DOHH2 (cell line): ENCODE data around the gene TWIST1.

Source experiments
- CTCF ChIP-seq: fragments of 200-600 bp; sonication (generic); IDR thresholded peaks from one replicate; pipeline ENCODE4 v1.5.1; 2014; ENCODE audit warnings: antibody characterized with exemption, mild to moderate bottlenecking, low read depth, low read length; ENCODE audit not compliant: poor library complexity, severe bottlenecking
- EZH2phosphoT487 ChIP-seq: fragments of 200-600 bp; sonication (generic); IDR thresholded peaks from 2 replicates; pipeline ENCODE4 v1.6.1; 2017; ENCODE audit warnings: borderline replicate concordance, mild to moderate bottlenecking, antibody characterized with exemption, low read length, moderate library complexity, mixed read lengths

GRCh38 chr7:19114551-19114855 is 2.9 kb downstream of the TWIST1 start:
- TF ChIP-seq CTCF: no peak
- TF ChIP-seq EZH2phosphoT487: no peak
